ENCODE results near the gene ZNF787.

ZNF787 gene

GRCh38 chr19:56120371-56121179, 520 bp downstream of the ZNF787 start:
- no peak for DNase-seq (ENCODE audit: low read depth, low spot score)
- Histone ChIP-seq H3K4me1 (ENCODE audit: control insufficient read depth, insufficient read depth, low read length) (no peaks in the 10 kb centered on the region), H3K4me3 (ENCODE audit: low read length) (peak overlapping the region; percentile 59), H3K36me3 (ENCODE audit: control insufficient read depth, insufficient read depth, low read length) (no peaks in the 10 kb centered on the region), H3K27me3 (ENCODE audit: control insufficient read depth, insufficient read depth, low read length) (no peaks in the 10 kb centered on the region), H3K9me3 (ENCODE audit: control insufficient read depth, insufficient read depth, low read length) (no peaks in the 10 kb centered on the region), H3K27ac (ENCODE audit: low read length) (no peak overlapping the region)
- WGBS (ENCODE audit: insufficient coverage, insufficient read length): no CpG with 5 or more reads among the region's 99 CpGs

GRCh38 chr19:56120002-56120370, 1.1 kb downstream of the ZNF787 start:
- Histone ChIP-seq H3K36me3 (ENCODE audit: control insufficient read depth, insufficient read depth, low read length) (no peaks in the 10 kb centered on the region), H3K9me3 (ENCODE audit: control insufficient read depth, insufficient read depth, low read length) (no peaks in the 10 kb centered on the region), H3K4me3 (ENCODE audit: low read length) (peak overlapping the region; percentile 59; the same call in 1 of the 2 replicates), H3K27ac (ENCODE audit: low read length) (no peak overlapping the region), H3K4me1 (ENCODE audit: control insufficient read depth, insufficient read depth, low read length) (peaks cover 1% of the 10 kb centered on the region; the same call in 1 of the 2 replicates), H3K27me3 (ENCODE audit: control insufficient read depth, insufficient read depth, low read length) (no peaks in the 10 kb centered on the region)
- WGBS (ENCODE audit: insufficient coverage, insufficient read length): no CpG with 5 or more reads among the region's 8 CpGs
- DNase-seq (ENCODE audit: low read depth, low spot score): no peak

GRCh38 chr19:56119582-56119978, 1.5 kb downstream of the ZNF787 start:
- DNase-seq (ENCODE audit: low read depth, low spot score): no peak
- H3K36me3 ChIP-seq (ENCODE audit: control insufficient read depth, insufficient read depth, low read length): no peaks in the 10 kb centered on the region
- H3K4me3 ChIP-seq (ENCODE audit: low read length): no peak overlapping the region; the same call in 1 of the 2 replicates
- H3K9me3 ChIP-seq (ENCODE audit: control insufficient read depth, insufficient read depth, low read length): no peaks in the 10 kb centered on the region
- no CpG with 5 or more reads among the region's 16 CpGs for WGBS (ENCODE audit: insufficient coverage, insufficient read length)
- H3K4me1 ChIP-seq (ENCODE audit: control insufficient read depth, insufficient read depth, low read length): peaks cover 3% of the 10 kb centered on the region; the same call in 1 of the 2 replicates
- H3K27ac ChIP-seq (ENCODE audit: low read length): no peak overlapping the region
- H3K27me3 ChIP-seq (ENCODE audit: control insufficient read depth, insufficient read depth, low read length): no peaks in the 10 kb centered on the region

- H3K4me3 ChIP-seq (ENCODE audit: low read length): no peak overlapping the region
- no peak overlapping the region for H3K27ac ChIP-seq (ENCODE audit: low read length)
- H3K27me3 ChIP-seq (ENCODE audit: control insufficient read depth, insufficient read depth, low read length): no peaks in the 10 kb centered on the region
- DNase-seq (ENCODE audit: low read depth, low spot score): no peak
- H3K4me1 ChIP-seq (ENCODE audit: control insufficient read depth, insufficient read depth, low read length): peaks cover 3% of the 10 kb centered on the region; the same call in 1 of the 2 replicates
- H3K9me3 ChIP-seq (ENCODE audit: control insufficient read depth, insufficient read depth, low read length): no peaks in the 10 kb centered on the region
- no peaks in the 10 kb centered on the region for H3K36me3 ChIP-seq (ENCODE audit: control insufficient read depth, insufficient read depth, low read length)
- WGBS (ENCODE audit: insufficient coverage, insufficient read length): no CpG with 5 or more reads among the region's 8 CpGs
Observed at GRCh38 chr19:56118666-56119581, 2.2 kb downstream of the ZNF787 start.

- Histone ChIP-seq H3K27me3 (ENCODE audit: control insufficient read depth, insufficient read depth, low read length) (no peaks in the 10 kb centered on the region), H3K27ac (ENCODE audit: low read length) (no peak overlapping the region), H3K9me3 (ENCODE audit: control insufficient read depth, insufficient read depth, low read length) (no peaks in the 10 kb centered on the region), H3K36me3 (ENCODE audit: control insufficient read depth, insufficient read depth, low read length) (no peaks in the 10 kb centered on the region), H3K4me3 (ENCODE audit: low read length) (no peak overlapping the region), H3K4me1 (ENCODE audit: control insufficient read depth, insufficient read depth, low read length) (peaks cover 5% of the 10 kb centered on the region)
- WGBS (ENCODE audit: insufficient coverage, insufficient read length): no CpG with 5 or more reads among the region's 9 CpGs
- DNase-seq (ENCODE audit: low read depth, low spot score): no peak
Observed at GRCh38 chr19:56117889-56118288, 3.2 kb downstream of the ZNF787 start.

GRCh38 chr19:56117376-56117884, 3.7 kb downstream of the ZNF787 start:
- Histone ChIP-seq H3K4me3 (ENCODE audit: low read length) (no peak overlapping the region), H3K9me3 (ENCODE audit: control insufficient read depth, insufficient read depth, low read length) (no peaks in the 10 kb centered on the region), H3K27ac (ENCODE audit: low read length) (no peak overlapping the region), H3K4me1 (ENCODE audit: control insufficient read depth, insufficient read depth, low read length) (peaks cover 7% of the 10 kb centered on the region), H3K36me3 (ENCODE audit: control insufficient read depth, insufficient read depth, low read length) (no peaks in the 10 kb centered on the region), H3K27me3 (ENCODE audit: control insufficient read depth, insufficient read depth, low read length) (no peaks in the 10 kb centered on the region)
- no peak for DNase-seq (ENCODE audit: low read depth, low spot score)
- WGBS (ENCODE audit: insufficient coverage, insufficient read length): no CpG with 5 or more reads among the region's 14 CpGs

GRCh38 chr19:56116606-56117005, 4.5 kb downstream of the ZNF787 start:
- H3K4me3 ChIP-seq (ENCODE audit: low read length): no peak overlapping the region
- no peak for DNase-seq (ENCODE audit: low read depth, low spot score)
- no CpG with 5 or more reads among the region's 6 CpGs for WGBS (ENCODE audit: insufficient coverage, insufficient read length)
- H3K36me3 ChIP-seq (ENCODE audit: control insufficient read depth, insufficient read depth, low read length): no peaks in the 10 kb centered on the region
- H3K4me1 ChIP-seq (ENCODE audit: control insufficient read depth, insufficient read depth, low read length): peaks cover 8% of the 10 kb centered on the region
- no peaks in the 10 kb centered on the region for H3K9me3 ChIP-seq (ENCODE audit: control insufficient read depth, insufficient read depth, low read length)
- H3K27ac ChIP-seq (ENCODE audit: low read length): no peak overlapping the region
- no peaks in the 10 kb centered on the region for H3K27me3 ChIP-seq (ENCODE audit: control insufficient read depth, insufficient read depth, low read length)

GRCh38 chr19:56115490-56115889, 5.6 kb downstream of the ZNF787 start:
- no peaks in the 10 kb centered on the region for H3K27me3 ChIP-seq (ENCODE audit: control insufficient read depth, insufficient read depth, low read length)
- no peak overlapping the region for H3K27ac ChIP-seq (ENCODE audit: low read length)
- no peaks in the 10 kb centered on the region for H3K9me3 ChIP-seq (ENCODE audit: control insufficient read depth, insufficient read depth, low read length)
- H3K4me1 ChIP-seq (ENCODE audit: control insufficient read depth, insufficient read depth, low read length): peaks cover 11% of the 10 kb centered on the region
- no CpG with 5 or more reads among the region's 21 CpGs for WGBS (ENCODE audit: insufficient coverage, insufficient read length)
- H3K4me3 ChIP-seq (ENCODE audit: low read length): no peak overlapping the region
- no peaks in the 10 kb centered on the region for H3K36me3 ChIP-seq (ENCODE audit: control insufficient read depth, insufficient read depth, low read length)
- no peak for DNase-seq (ENCODE audit: low read depth, low spot score)

GRCh38 chr19:56114778-56115110, 6.4 kb downstream of the ZNF787 start:
- Histone ChIP-seq H3K4me3 (ENCODE audit: low read length) (no peak overlapping the region), H3K27ac (ENCODE audit: low read length) (no peak overlapping the region), H3K27me3 (ENCODE audit: control insufficient read depth, insufficient read depth, low read length) (no peaks in the 10 kb centered on the region), H3K36me3 (ENCODE audit: control insufficient read depth, insufficient read depth, low read length) (no peaks in the 10 kb centered on the region), H3K4me1 (ENCODE audit: control insufficient read depth, insufficient read depth, low read length) (peaks cover 12% of the 10 kb centered on the region), H3K9me3 (ENCODE audit: control insufficient read depth, insufficient read depth, low read length) (no peaks in the 10 kb centered on the region)
- no peak for DNase-seq (ENCODE audit: low read depth, low spot score)
- WGBS (ENCODE audit: insufficient coverage, insufficient read length): no CpG with 5 or more reads among the region's 10 CpGs

GRCh38 chr19:56114051-56114777, 6.9 kb downstream of the ZNF787 start:
- no peak for DNase-seq (ENCODE audit: low read depth, low spot score)
- H3K9me3 ChIP-seq (ENCODE audit: control insufficient read depth, insufficient read depth, low read length): no peaks in the 10 kb centered on the region
- H3K27ac ChIP-seq (ENCODE audit: low read length): no peak overlapping the region
- no peaks in the 10 kb centered on the region for H3K36me3 ChIP-seq (ENCODE audit: control insufficient read depth, insufficient read depth, low read length)
- peaks cover 12% of the 10 kb centered on the region for H3K4me1 ChIP-seq (ENCODE audit: control insufficient read depth, insufficient read depth, low read length)
- H3K27me3 ChIP-seq (ENCODE audit: control insufficient read depth, insufficient read depth, low read length): no peaks in the 10 kb centered on the region
- whole genome bisulfite sequencing (ENCODE audit: insufficient coverage, insufficient read length): no CpG with 5 or more reads among the region's 19 CpGs
- H3K4me3 ChIP-seq (ENCODE audit: low read length): no peak overlapping the region
